A549 (cell line): ENCODE data around the gene TRIM3.

Experiments
- CHD2 ChIP-seq: fragments of 150-350 bp; IDR thresholded peaks from 2 replicates; pipeline ENCODE4 v1.6.1; 2014; ENCODE audit warnings: low read length; ENCODE audit not compliant: partially characterized antibody
- MAZ ChIP-seq: fragments of 150-350 bp; IDR thresholded peaks from 2 replicates; pipeline ENCODE4 v1.6.1; 2014; ENCODE audit warnings: antibody characterized with exemption, low read depth, low read length, borderline replicate concordance
- POLR2AphosphoS2 ChIP-seq: conservative IDR thresholded peaks from 2 replicates; pipeline ENCODE4 v1.6.1; 2012; ENCODE audit warnings: low read length, improper control_type of control experiment, inconsistent platforms
- SMC3 ChIP-seq: fragments of >200 bp; sonication (Bioruptor Twin); formaldehyde crosslinking; IDR thresholded peaks from 3 replicates; pipeline ENCODE4 v1.6.1; 2018; ENCODE audit warnings: inconsistent platforms
- SREBF2 ChIP-seq: fragments of 450-650 bp; IDR thresholded peaks from 2 replicates; pipeline ENCODE4 v1.6.1; 2014; ENCODE audit warnings: mild to moderate bottlenecking, moderate library complexity
- TF ChIP-seq, protein P1 (sequence below): IDR thresholded peaks from 2 replicates; pipeline ENCODE4 v1.6.1; 2012
- TF ChIP-seq, protein P2 (sequence below): fragments of >200 bp; sonication (Bioruptor Twin); formaldehyde crosslinking; IDR thresholded peaks from 3 replicates; pipeline ENCODE4 v1.5.1; 2016
- TF ChIP-seq, protein P3 (sequence below): fragments of >200 bp; sonication (Bioruptor Twin); formaldehyde crosslinking; IDR thresholded peaks from 3 replicates; pipeline ENCODE4 v1.6.1; 2016
- TF ChIP-seq, protein P4 (sequence below): fragments of 450-650 bp; IDR thresholded peaks from 2 replicates; pipeline ENCODE4 v1.6.1; 2014; ENCODE audit warnings: antibody characterized with exemption

DNA sequence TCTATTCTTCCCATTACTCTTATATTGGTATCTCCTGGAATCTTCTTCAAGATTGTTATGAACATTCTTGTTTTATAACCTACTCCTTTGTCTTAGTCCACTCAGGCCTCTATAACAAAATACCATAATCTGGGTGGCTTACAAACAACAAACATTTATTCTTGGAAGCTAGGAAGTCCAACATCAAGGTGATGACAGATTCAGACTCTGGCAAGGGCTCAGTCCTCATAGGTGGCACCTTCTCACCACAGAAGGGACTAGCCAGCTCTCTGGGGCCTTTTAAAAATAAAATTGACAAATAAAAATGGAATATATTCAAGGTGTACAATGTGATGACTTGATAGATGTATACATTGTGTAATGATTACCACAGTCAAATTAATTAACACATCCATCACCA is 43.1 kb upstream of the TRIM3 start:
- TF ChIP-seq SMC3 (no peak), POLR2AphosphoS2 (no peak), CHD2 (no peak), MAZ (no peak), SREBF2 (no peak)
- TF ChIP-seq, protein P1, sequence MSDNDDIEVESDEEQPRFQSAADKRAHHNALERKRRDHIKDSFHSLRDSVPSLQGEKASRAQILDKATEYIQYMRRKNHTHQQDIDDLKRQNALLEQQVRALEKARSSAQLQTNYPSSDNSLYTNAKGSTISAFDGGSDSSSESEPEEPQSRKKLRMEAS: no peak
- TF ChIP-seq, protein P2, sequence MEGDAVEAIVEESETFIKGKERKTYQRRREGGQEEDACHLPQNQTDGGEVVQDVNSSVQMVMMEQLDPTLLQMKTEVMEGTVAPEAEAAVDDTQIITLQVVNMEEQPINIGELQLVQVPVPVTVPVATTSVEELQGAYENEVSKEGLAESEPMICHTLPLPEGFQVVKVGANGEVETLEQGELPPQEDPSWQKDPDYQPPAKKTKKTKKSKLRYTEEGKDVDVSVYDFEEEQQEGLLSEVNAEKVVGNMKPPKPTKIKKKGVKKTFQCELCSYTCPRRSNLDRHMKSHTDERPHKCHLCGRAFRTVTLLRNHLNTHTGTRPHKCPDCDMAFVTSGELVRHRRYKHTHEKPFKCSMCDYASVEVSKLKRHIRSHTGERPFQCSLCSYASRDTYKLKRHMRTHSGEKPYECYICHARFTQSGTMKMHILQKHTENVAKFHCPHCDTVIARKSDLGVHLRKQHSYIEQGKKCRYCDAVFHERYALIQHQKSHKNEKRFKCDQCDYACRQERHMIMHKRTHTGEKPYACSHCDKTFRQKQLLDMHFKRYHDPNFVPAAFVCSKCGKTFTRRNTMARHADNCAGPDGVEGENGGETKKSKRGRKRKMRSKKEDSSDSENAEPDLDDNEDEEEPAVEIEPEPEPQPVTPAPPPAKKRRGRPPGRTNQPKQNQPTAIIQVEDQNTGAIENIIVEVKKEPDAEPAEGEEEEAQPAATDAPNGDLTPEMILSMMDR: no peak
- TF ChIP-seq, protein P3, sequence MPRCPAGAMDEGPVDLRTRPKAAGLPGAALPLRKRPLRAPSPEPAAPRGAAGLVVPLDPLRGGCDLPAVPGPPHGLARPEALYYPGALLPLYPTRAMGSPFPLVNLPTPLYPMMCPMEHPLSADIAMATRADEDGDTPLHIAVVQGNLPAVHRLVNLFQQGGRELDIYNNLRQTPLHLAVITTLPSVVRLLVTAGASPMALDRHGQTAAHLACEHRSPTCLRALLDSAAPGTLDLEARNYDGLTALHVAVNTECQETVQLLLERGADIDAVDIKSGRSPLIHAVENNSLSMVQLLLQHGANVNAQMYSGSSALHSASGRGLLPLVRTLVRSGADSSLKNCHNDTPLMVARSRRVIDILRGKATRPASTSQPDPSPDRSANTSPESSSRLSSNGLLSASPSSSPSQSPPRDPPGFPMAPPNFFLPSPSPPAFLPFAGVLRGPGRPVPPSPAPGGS: no peak
- TF ChIP-seq, protein P4, sequence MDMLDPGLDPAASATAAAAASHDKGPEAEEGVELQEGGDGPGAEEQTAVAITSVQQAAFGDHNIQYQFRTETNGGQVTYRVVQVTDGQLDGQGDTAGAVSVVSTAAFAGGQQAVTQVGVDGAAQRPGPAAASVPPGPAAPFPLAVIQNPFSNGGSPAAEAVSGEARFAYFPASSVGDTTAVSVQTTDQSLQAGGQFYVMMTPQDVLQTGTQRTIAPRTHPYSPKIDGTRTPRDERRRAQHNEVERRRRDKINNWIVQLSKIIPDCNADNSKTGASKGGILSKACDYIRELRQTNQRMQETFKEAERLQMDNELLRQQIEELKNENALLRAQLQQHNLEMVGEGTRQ: no peak
